Measurements from ENCODE around the gene ITGB3. TPM values are rescaled to one million over a fixed set of nuclear protein-coding genes. Genes with fewer than 3 reads are reported as not detected.
"Not testable (repeated sequence)": the region's sequence is repeated elsewhere in the genome, so short reads cannot be mapped to it uniquely, and the experiment has no call there.

Gene ITGB3
- total RNA-seq, 2 donors from 2014 or later, result 5.9 to 19.5 TPM

DNA sequence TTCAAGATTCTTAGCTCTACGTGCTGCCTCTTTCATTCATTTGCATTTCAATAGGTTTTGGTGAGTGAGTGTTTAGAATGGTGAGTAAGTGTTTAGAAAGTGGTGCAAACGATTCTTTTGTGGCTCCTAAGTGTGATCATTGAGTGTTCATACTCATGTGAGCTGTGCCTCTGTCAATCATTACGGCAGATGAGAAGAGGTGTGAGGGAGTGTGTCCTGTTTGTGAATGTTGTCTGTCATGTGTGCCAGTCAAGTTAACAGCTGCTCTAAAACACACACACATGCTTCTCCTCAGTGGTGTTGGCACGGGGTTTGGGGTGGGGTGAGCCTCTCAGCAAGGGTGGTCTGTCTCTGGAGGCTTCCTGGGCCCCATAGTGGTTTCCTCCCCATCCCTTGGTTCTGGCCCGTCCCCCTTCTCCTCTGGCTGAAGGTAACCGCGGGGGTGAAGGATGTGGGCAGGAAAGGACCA lies 33.1 kb upstream of the ITGB3 start:
- DNase-seq (no peak), ATAC-seq (no peak)
- intact Hi-C loops (cut with DNase I), result no loop called here

DNA sequence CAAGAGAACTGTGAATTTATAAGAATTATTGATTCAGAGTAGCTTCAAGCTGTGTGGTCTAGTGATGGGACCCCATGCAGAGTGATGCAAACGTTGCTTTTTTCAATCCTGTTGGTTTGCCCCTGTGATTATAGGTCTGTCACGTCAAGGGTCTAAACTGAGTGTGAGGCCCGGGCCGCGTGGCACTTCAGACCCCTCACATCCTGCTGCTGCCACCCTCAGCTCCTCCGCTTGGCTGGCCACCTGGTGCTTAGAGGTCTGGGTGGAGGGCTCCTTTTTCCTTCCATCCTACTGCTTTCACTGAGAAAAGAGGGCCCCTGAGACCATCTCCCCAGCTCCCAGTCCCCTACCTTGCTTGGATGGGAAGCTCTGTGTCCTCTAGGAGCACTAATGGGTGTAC lies 32.5 kb upstream of the ITGB3 start:
- ATAC-seq, result no peak
- DNase-seq, result no peak
- intact Hi-C loops (cut with DNase I), result no loop called here

DNA sequence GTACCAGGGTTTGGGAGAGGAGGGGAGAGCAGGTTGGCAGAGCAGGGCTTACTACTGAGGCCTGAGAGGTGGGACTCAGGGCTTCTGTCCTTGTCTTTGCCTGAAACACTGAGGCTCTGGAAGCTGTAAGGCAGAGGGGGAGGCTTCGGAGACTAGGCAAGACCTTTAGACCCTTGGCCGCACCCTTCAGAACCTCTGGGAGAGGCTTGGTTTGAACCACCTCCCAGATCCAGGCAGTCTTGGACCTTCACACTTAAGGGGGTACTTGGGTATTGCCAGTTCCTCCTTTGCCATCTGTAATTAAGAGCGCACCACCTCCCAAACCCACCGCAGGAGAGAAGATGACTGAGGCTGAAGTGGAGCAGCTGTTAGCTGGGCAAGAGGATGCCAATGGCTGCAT lies 31.6 kb upstream of the ITGB3 start:
- DNase-seq (no peak), ATAC-seq (no peak)
- intact Hi-C loops (cut with DNase I), result no loop called here

DNA sequence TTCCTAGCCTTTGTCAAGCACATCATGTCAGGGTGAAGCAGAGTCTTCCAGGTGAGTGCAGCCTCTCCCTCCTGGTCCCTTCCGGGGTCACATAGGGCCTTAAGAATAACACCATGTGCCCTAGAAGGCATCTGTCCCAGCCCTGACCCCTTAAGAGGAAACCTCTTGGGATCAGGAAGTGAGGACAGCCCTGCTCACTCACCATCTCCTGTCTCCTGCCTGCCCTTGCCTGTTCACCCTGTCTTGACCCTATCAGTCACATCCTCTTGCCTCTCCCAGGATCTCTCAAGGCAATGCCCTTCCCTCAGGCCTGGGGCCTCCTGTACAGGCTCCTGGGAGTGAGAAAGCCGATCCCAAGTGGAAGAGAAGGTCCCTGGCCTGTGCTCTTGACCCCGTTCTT lies 30.6 kb upstream of the ITGB3 start:
- ATAC-seq (no peak), DNase-seq (no peak)
- intact Hi-C loops (cut with DNase I), result no loop called here

DNA sequence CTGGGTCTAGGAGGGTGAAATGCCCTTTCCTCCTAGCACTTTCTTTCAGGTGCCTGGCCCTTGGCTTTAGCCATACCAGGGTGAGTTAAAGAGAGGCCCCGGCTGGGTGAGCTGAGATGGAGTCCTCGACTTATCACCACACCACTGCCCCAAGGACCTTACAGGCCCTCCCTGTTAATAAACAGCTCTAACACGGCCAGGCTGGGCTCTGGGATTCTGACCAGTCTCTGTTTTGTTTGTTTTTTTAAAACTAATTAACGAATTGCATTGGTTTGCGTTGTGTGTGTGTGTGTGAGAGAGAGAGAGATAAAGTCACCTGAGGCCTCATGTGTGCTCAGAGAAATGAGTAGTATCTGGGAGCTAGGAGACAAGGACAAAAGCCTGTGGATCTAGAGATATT lies 30.2 kb upstream of the ITGB3 start:
- intact Hi-C loops (cut with DNase I), result no loop called here
- ATAC-seq (no peak), DNase-seq (no peak)

DNA sequence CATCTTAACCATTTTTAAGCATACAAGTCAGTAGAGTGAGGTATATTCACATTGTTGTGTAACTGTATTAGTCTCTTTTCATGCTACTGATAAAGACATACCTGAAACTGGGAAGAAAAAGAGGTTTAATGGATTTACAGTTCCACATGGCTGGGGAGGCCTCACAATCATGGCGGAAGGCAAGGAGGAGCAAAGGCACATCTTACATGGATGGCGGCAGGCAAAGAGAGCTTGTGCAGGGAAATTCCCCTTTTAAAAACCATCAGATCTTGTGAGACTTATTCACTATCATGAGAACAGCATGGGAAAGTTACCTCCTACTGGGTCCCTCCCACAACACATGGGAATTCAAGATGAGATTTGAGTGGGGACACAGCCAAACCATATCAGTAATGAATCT lies 29.6 kb upstream of the ITGB3 start:
- intact Hi-C loops (cut with DNase I); DNase-seq; ATAC-seq: not testable (repeated sequence)

DNA sequence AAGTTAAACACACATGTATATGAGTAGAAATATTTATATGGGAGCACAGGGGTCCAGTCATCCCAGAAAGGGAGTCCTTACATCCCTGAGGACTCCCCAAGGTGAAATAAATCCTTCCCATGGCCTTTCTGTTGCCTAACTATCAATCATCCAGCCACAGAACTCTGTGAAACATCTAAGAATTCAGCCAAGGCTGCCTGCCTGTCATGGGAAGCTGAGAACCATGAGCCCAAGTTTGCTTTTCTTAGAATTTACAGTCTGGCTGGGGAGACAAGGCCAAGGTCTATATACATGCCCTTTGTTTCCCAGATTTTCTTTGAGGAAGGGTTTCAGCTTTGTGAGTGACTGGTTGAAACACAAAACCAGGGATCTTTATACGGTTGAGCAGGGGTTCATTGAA lies 28.7 kb upstream of the ITGB3 start:
- peak in 1 of 2 donors; percentile 1 for ATAC-seq
- DNase-seq, result no peak
- intact Hi-C loops (cut with DNase I), result no loop called here

DNA sequence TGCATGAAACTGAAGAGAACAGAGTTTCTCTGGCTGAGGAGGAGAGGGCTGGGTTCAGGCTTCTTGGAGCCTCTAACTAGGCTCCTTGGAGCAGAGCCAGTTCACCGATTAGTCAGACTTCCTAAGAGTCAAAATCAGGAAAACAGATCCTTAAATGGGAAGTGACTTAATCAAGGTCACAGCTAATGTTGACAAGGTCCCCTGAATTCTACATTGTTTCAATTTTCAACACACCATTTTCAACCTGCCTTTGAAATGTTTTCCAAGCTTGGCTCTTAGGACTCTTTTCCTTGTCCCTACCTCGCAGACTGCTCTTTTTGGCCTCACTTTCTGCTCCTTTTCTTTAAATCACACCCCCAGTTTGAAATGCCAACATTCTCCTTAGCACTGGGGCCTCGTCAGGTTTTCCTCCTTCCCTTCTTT lies 28.2 kb upstream of the ITGB3 start:
- intact Hi-C loops (cut with DNase I), result no loop called here
- DNase-seq, result peak; percentile 91
- peak; percentile 45 to 63 for ATAC-seq

DNA sequence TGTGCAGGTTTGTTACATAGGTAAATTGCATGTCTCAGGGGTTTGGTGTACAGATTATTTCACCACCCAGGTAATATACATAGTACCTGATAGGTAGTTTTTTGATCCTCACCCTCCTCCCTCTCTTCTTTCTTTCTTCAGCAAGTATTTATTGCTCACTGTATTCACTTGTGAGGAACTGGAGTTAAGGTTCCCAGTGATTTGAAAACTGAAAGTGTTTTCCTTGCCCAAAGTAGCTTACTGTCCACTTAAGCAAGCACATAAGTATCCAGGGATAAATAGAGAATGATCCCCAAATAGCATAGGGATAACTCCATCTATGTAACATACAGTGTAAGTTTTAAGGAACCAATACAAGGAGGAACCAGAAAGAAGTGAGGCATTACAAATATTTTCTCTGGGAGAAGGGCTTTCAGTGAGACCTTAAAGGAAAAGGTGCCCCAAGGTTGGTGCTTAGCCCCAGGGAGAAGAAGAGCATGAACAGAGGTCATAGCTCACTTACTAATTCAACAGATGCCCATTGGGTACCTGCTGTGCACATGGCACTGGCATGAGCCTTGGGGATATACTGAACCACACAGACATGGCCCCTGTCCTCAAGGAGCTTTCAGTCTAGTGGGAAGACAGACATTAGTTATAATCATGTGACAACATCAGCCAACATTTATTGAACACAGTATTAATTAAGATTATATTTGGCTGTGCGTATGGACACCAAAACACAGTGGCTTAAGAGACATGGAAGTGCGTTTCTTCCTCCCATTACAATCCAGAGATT lies 27.5 kb upstream of the ITGB3 start:
- no peak for DNase-seq
- intact Hi-C loops (cut with DNase I), result no loop called here
- ATAC-seq, result peak in 1 of 2 donors; percentile 2

DNA sequence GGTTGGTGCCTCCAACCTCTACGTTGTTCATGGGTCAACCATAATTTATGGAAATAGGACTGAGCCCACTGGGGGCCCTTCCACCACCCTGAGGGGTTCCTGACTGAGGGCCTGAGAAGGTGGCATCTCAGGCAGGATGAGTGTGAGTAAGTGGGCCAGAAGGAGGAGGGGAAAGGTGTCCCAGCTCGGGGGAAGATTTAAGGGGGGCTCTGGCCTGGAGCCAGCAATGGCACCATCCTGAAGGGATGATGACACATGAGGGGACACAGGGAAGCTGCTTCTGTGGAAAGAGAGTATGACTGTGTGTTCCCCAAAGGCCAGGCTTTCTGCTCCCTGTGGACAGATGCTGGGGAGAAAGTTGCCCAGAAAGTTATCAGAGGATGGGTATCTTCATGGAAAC lies 25.8 kb upstream of the ITGB3 start:
- intact Hi-C loops (cut with DNase I), result no loop called here
- DNase-seq, result no peak
- ATAC-seq, result no peak

DNA sequence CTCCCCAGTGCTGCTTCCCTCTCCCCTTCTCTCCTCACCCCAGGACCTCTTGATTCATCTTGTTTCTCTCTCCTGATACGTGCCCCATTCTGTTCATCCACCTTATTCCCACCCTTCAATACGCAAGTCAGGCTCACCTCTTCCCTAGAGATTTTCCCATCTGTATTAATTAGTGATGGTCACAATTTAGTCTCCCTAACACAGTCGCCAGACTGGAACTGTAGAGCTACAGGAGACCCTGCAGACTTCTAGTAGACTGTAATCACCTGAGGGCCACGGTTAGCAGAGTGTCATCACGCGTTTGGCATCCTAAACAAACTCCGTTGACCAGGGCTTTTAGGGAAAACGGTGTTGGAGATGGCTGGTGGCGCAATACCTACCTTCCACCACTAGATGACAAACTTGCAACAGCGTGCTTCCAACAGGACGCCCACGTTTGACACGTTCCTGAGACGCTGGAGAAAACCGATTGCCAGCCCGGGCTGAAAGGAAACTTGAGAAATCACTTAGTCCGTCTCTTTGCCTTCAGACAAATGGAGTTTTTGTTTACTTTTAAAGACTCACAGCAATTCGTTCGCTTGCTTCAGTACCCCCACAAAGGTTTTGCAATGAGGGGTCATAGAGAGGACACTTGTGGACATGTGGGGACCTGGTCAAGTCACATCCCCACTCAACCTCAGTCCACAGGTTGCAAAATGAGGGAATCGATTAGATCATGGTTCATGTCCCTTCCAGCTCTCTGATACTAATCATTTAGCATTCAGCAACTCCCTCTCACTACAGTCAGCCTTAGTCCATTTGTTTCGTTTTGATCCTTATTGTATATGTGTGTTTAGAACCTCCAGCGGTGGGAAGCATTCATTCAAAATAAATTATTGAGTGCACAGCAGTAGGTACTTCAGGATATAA lies 23.8 kb upstream of the ITGB3 start:
- DNase-seq (peak; percentile 90), ATAC-seq (peak; percentile 63 to 79)
- intact Hi-C loops (cut with DNase I), result loop anchor here in 1 of 2 donors (1.0 kb wide), 1 partner anchor 87 kb away; no protein-coding TSS in a partner anchor

DNA sequence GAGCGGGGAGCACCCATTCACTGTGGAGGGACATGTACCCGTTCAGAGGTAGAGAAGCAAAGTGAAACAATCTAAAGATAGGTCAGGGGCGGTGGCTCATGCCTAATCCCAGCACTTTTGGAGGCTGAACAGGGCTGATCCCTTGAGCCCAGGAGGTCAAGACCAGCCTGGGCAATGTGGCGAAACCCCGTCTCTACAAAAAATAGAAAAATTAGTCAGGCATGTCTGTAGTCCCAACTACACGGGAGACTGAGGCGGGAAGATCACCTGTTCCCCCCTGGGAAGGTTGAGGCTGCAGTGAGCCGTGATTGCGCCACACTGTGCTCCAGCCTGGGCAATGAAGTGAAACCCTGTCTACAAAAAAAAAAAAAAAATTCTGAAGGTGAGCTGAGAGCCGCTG lies 22.8 kb upstream of the ITGB3 start:
- ATAC-seq (no peak), DNase-seq (no peak)
- intact Hi-C loops (cut with DNase I), result no loop called here

DNA sequence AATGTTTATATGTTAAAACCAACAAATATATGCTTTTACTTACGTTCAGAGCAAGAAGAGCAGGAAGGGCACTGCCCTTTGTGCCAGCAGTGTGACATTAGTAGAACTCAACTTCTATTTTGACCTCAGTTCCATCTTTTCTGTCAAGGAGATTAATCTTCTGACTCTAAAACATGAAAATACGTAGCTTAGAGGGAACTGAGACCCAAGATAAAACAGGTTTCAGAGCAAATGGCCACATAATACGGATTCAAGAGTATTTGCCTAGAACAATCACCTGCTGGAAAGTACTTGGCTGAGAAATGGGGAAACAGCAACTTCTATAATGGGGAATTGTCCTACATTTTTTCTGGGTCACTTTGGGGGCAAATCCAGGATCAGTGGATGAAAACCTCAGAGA lies 22.3 kb upstream of the ITGB3 start:
- DNase-seq (no peak), ATAC-seq (no peak)
- intact Hi-C loops (cut with DNase I), result no loop called here

DNA sequence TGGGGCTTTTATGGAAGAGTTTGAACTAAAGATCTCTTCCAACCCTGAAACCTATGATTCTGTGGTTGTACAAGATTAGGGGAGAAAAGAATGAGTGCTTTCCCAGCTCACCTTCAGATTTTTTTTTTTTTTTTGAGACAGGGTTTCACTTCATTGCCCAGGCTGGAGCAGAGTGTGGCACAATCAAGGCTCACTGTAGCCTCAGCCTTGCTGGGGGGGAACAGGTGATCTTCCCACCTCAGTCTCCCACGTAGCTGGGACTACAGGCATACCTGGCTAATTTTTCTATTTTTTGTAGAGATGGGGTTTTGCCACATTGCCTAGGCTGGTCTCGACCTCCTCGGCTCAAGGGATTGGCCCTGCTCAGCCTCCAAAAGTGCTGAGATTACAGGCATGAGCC lies 21.8 kb upstream of the ITGB3 start:
- no peak for ATAC-seq
- intact Hi-C loops (cut with DNase I), result no loop called here

DNA sequence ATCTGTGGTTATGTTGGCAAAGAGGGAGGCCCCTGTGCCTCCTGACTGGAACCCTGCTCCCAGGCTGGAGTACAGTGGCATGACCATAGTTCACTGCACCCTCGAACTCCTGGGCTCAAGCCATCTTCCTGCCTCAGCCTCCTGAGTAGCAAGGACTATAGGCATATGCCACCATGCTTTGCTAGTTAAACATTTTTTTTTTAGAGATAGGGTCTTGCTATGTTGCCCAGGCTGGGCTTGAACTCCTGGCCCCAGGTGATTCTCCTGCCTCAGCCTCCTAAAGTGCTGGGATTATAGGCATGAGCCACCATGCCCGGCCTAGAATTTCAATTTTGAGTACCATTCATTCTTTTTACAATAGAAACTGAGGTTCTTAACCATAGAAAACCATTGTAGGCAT lies 21.2 kb upstream of the ITGB3 start:
- DNase-seq, result no peak
- ATAC-seq, result no peak
- intact Hi-C loops (cut with DNase I), result no loop called here

More for the DNA sequence above, 21.8 kb upstream of the ITGB3 start:
- DNase-seq, result no peak

DNA sequence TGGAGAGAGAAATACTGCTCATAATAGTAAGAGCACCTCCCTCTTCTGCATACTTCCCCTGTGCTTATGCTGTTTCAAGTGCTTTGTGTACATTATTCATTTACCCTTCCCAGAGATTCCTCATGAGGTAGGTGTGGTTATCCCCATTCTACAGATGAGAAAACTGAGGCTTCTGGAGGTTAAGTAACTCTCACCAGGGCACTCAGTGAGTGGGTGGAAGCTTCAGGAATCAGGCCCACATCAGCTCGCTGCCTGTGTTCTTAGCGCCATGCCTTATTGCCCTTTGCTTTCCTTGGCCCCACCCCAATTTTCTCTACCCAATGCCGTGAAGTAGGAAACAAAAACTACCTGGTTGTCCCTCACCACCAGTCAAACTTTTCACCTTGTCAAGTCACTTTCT lies 18.1 kb upstream of the ITGB3 start:
- DNase-seq (no peak), ATAC-seq (no peak)
- intact Hi-C loops (cut with DNase I), result loop anchor here in 1 of 2 donors (5.0 kb wide), 1 partner anchor 82 kb away; no protein-coding TSS in a partner anchor

DNA sequence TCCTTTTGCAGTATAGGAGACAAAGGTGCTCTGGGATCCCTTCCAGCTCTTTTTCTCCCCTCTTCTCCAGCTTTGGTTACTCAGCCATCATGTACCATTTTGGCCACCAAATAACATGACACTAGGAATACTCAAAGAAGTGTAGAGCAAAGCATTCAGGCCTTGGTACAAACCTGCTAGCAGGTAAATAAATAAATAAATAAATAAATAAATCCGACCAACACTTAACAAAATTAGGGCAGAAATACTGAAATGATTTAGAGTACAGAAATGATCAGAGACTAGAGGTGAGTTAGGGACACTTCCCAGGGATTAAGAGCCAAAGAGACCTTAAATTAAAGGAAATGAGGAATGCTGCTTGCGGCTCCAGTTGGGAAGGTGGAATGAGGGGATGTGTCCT lies 17.7 kb upstream of the ITGB3 start:
- DNase-seq (no peak), ATAC-seq (no peak)
- intact Hi-C loops (cut with DNase I), result loop anchor here in 1 of 2 donors (5.0 kb wide), 1 partner anchor 81 kb away; no protein-coding TSS in a partner anchor

DNA sequence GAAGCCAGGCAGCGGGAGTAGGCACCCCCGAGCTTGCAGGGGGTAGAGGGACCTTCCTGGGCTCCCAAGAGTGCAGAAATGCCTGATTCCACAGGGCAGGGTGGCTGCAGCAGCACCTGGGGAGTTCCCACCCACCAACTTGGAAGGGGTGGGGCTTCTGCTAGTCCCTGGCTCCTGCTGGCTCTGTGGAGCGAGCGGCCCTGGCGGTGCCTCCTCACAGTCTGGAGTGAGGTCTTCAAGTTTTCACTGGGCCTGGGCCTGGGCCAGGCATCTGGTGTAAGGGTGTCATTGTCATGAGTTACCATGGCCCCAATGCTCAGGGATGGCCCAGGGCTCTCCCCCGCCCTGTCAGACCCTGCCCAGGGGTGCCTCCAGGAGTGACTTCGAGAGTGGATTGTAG lies 15.8 kb upstream of the ITGB3 start:
- intact Hi-C loops (cut with DNase I), result loop anchor here in 1 of 2 donors (5.0 kb wide), 1 partner anchor 79 kb away; no protein-coding TSS in a partner anchor
- ATAC-seq (no peak), DNase-seq (no peak)

DNA sequence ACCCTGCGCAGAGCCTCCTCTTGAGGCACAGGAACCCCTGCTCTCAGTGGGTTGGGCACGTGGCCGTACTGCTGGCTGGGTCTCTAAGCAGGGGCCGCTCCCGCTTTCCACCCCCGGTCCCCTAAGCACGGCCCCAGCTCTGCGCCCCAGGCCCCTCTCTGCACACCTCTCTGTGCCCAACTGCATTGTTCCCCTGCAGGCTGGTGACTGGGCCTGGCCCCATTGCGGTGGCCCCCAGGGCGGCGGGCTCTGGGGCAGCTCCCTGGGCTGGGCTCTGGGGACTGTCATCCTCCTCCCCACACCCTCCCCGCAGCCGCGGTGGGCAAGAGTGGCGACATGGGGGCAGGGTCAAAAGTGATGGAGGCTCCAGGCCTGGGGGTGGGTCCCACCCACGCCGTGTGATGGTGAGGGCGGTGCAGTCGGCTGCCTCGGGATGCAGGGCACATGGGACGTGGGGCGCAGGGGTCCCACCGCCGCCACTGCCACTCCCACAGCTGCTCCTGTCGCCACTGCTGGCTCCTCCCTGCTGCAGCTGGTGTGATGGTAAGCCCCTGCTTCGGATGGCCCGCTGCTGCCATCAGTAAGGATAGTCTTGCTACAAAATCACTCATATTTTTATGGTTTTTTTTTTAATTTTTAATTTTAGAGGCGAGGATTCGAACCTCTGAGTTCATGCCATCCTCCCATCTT lies 15.2 kb upstream of the ITGB3 start:
- intact Hi-C loops (cut with DNase I), result loop anchor here in 1 of 2 donors (5.0 kb wide), 1 partner anchor 79 kb away; no protein-coding TSS in a partner anchor
- no peak for ATAC-seq
- DNase-seq, result no peak
